HCT116 (cell line): ENCODE data around the gene RAVER2. TPM values are rescaled to one million over a fixed set of nuclear protein-coding genes. Genes with fewer than 3 reads are reported as not detected.

Source experiments
- ATAC-seq: fragments of 200-7000 bp; cut with Tn5 transposase; 2 replicates; pipeline ENCODE4 v1.9.1; 2020; ENCODE audit warnings: mild to moderate bottlenecking, moderate library complexity
- BruUV-seq: library from RNA; stranded (reverse); fragments of 400-500 nt; replicated peaks from 2 replicates; lab custom pipeline; 2021; lab: Mats Ljungman, UMichigan
- CTCF ChIA-PET: fragments of 300-600 bp; sonication (Branson Sonifier 250); formaldehyde crosslinking; loops from one replicate; lab custom pipeline; 2021; ENCODE audit warnings: antibody characterized with exemption; lab: Charles Lee
- POLR2A ChIA-PET: fragments of 300-600, 350-600 bp; sonication (Branson Sonifier 250); formaldehyde crosslinking; loops from one replicate; lab custom pipeline; 2021; ENCODE audit warnings: antibody characterized with exemption; lab: Charles Lee
- RAD21 ChIA-PET, 2 experiments: fragments of 300-600 bp; sonication (Branson Sonifier 250); formaldehyde crosslinking; loops; one replicate each; lab custom pipeline; 2023; ENCODE audit warnings: low total read pairs in 2 of 2; ENCODE audit not compliant: uncharacterized antibody in 2 of 2, unreplicated experiment in 2 of 2, low non-redundant PET in 1 of 2; lab: Charles Lee
- DNase-seq: peaks from one replicate; pipeline ENCODE4 v3.0.0-alpha.2; 2010; ENCODE audit warnings: low read depth, low spot score
- H2AFZ ChIP-seq: fragments of 200-600 bp; shearing (Covaris generic), sonication (generic); 2 replicates; pipeline ENCODE4 v1.6.1; 2017; ENCODE audit warnings: low read depth, mixed run types, mixed read lengths, antibody characterized with exemption, low read length; ENCODE audit not compliant: poor library complexity, severe bottlenecking
- H3K27ac ChIP-seq: 2 replicates; pipeline ENCODE4 v1.5.1; 2012; ENCODE audit warnings: low read depth, low read length
- H3K27me3 ChIP-seq: fragments of 200-600 bp; sonication (generic); 2 replicates; pipeline ENCODE4 v1.6.1; 2016; ENCODE audit warnings: mixed run types, low read length, mixed read lengths; ENCODE audit not compliant: insufficient read depth
- H3K36me3 ChIP-seq, 2 experiments: fragments of 200-500 bp in 1 of 2; fragments of 200-600 bp in 1 of 2; sonication (Bioruptor generic) in 1 of 2; sonication (generic) in 1 of 2; 2 replicates each; pipeline versions ENCODE4 v1.5.1 to v1.6.1; 2014 to 2016; ENCODE audit warnings: low read length in 2 of 2, inconsistent platforms in 1 of 2, mixed read lengths in 1 of 2, mixed run types in 1 of 2; ENCODE audit not compliant: insufficient read depth in 2 of 2, control insufficient read depth in 1 of 2
- H3K4me1 ChIP-seq, 2 experiments: fragments of 200-600 bp in 1 of 2; sonication (generic) in 1 of 2; 2 replicates each; pipeline versions ENCODE4 v1.5.1 to v1.6.1; 2012 to 2017; ENCODE audit warnings: low read length in 2 of 2, inconsistent platforms in 1 of 2, mild to moderate bottlenecking in 1 of 2, mixed read lengths in 1 of 2, mixed run types in 1 of 2, moderate library complexity in 1 of 2; ENCODE audit not compliant: insufficient read depth in 2 of 2, control insufficient read depth in 1 of 2
- H3K4me2 ChIP-seq: fragments of 200-600 bp; sonication (generic); 2 replicates; pipeline ENCODE4 v1.6.1; 2017; ENCODE audit warnings: mixed run types, low read length, mixed read lengths
- H3K4me3 ChIP-seq, 2 experiments: fragments of 200-600 bp in 1 of 2; sonication (generic) in 1 of 2; replicated peaks in 1 of 2; 2 replicates each; pipeline ENCODE4 v1.5.1; 2011 to 2016; ENCODE audit warnings: low read length in 2 of 2, control low read depth in 1 of 2, low read depth in 1 of 2, mild to moderate bottlenecking in 1 of 2, mixed read lengths in 1 of 2, mixed run types in 1 of 2
- H3K79me2 ChIP-seq: fragments of 200-600 bp; sonication (generic); 2 replicates; pipeline ENCODE4 v1.6.1; 2017; ENCODE audit warnings: mild to moderate bottlenecking, mixed run types, low read length, moderate library complexity, mixed read lengths; ENCODE audit not compliant: insufficient read depth
- H3K9ac ChIP-seq: fragments of 200-600 bp; sonication (generic); 2 replicates; pipeline ENCODE4 v1.6.1; 2016; ENCODE audit warnings: low read length, mixed read lengths
- H3K9me2 ChIP-seq: fragments of 200-600 bp; sonication (generic), shearing (Covaris generic); 2 replicates; pipeline ENCODE4 v1.6.1; 2017; ENCODE audit warnings: mixed run types, mild to moderate bottlenecking, moderate library complexity; ENCODE audit not compliant: insufficient read depth
- H3K9me3 ChIP-seq, 2 experiments: fragments of 200-500 bp in 1 of 2; fragments of 200-600 bp in 1 of 2; sonication (Bioruptor generic) in 1 of 2; sonication (generic) in 1 of 2; 2 replicates each; pipeline ENCODE4 v1.6.1; 2014 to 2017; ENCODE audit warnings: low read length in 2 of 2, mixed read lengths in 2 of 2, inconsistent platforms in 1 of 2, low read depth in 1 of 2, mild to moderate bottlenecking in 1 of 2, mixed run types in 1 of 2, moderate library complexity in 1 of 2; ENCODE audit not compliant: control insufficient read depth in 1 of 2, insufficient read depth in 1 of 2
- H4K20me1 ChIP-seq: fragments of 200-600 bp; sonication (generic), shearing (Covaris generic); 2 replicates; pipeline ENCODE4 v1.6.1; 2017; ENCODE audit warnings: mixed run types, mild to moderate bottlenecking, moderate library complexity; ENCODE audit not compliant: insufficient read depth
- CBX3 ChIP-seq: IDR thresholded peaks from 2 replicates; pipeline ENCODE4 v1.6.1; 2012; ENCODE audit warnings: low read depth
- EGR1 ChIP-seq: IDR thresholded peaks from 2 replicates; pipeline ENCODE4 v1.6.1; 2012; ENCODE audit warnings: low read depth
- JUND ChIP-seq: IDR thresholded peaks from 2 replicates; pipeline ENCODE4 v1.6.1; 2012
- TCF7L2 ChIP-seq: IDR thresholded peaks from 2 replicates; pipeline ENCODE4 v1.7.0; 2011; ENCODE audit warnings: borderline replicate concordance, inconsistent platforms; ENCODE audit not compliant: insufficient read depth, insufficient read length; ENCODE audit errors: extremely low read depth
- intact Hi-C: fragments of 100-400 bp; cut with micrococcal nuclease; formaldehyde crosslinking; loops from 2 replicates; pipeline ENCODE4 v1.10.0; 2022
- total RNA-seq: library from RNA; stranded (reverse); gene quantifications from one replicate; pipeline ENCODE4 v1.2.1, GENCODE V29; 2021; ENCODE audit not compliant: unreplicated experiment
- TF ChIP-seq, protein P1 (sequence below): IDR thresholded peaks from 2 replicates; pipeline ENCODE4 v1.6.1; 2012; ENCODE audit warnings: low read depth
- TF ChIP-seq, protein P2 (sequence below): IDR thresholded peaks from 2 replicates; pipeline ENCODE4 v1.6.1; 2012

The RAVER2 gene
- total RNA-seq, 1 experiment from 2014 or later, result 23.2 TPM

DNA sequence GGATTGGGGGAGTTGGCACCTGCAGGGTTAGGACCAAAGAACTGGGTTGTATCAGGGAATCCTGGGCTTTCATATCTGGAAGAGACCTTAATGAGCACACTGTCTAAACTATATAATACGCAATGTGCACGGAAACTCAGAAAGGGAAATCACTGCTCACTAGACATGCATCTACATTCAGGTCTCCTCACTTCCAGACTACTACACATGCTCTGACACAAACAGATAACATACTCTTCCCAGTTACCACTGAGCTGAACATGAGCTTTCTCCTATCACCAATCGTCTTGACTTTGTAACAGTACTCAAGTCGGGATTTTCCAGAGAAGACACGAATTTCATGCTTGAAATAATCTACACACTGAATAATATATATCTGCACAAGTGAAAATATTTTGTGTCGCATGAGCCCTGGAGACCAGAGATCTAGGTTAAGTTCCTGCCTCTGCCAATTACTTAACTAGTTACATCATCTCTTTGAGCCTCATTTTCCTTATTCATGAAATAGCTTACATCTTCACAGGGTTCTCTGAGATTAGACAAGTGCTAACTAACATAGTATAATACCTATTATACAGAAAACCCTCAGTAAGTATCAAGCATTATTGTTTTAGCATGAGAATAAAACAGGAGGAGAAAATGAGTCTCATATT is 120.4 kb downstream of the RAVER2 start:
- H3K27ac ChIP-seq, result no peak overlapping the region
- no peaks in the 10 kb centered on the region for H3K9me3 ChIP-seq
- POLR2A ChIA-PET, result no interaction called here
- H3K4me3 ChIP-seq, result no peak overlapping the region
- no peaks in the 10 kb centered on the region for H3K9me2 ChIP-seq
- intact Hi-C loops, result loop anchor here (10.0 kb wide), 1 partner anchor 100 kb away; the partner anchor contains the start of gene JAK1
- peaks cover 7 to 10% of the 10 kb centered on the region in 2 experiments; a peak in 3 of 4 replicates for H3K4me1 ChIP-seq
- no peak for ATAC-seq
- no peak overlapping the region for H3K4me2 ChIP-seq
- H2AFZ ChIP-seq, result no peak overlapping the region
- RAD21 ChIA-PET, result interaction anchor here in 1 of 2 experiments (0.6 kb wide), 1 partner anchor 104 kb away, joined by 4 read pairs; no protein-coding TSS in a partner anchor
- TF ChIP-seq, protein P1, sequence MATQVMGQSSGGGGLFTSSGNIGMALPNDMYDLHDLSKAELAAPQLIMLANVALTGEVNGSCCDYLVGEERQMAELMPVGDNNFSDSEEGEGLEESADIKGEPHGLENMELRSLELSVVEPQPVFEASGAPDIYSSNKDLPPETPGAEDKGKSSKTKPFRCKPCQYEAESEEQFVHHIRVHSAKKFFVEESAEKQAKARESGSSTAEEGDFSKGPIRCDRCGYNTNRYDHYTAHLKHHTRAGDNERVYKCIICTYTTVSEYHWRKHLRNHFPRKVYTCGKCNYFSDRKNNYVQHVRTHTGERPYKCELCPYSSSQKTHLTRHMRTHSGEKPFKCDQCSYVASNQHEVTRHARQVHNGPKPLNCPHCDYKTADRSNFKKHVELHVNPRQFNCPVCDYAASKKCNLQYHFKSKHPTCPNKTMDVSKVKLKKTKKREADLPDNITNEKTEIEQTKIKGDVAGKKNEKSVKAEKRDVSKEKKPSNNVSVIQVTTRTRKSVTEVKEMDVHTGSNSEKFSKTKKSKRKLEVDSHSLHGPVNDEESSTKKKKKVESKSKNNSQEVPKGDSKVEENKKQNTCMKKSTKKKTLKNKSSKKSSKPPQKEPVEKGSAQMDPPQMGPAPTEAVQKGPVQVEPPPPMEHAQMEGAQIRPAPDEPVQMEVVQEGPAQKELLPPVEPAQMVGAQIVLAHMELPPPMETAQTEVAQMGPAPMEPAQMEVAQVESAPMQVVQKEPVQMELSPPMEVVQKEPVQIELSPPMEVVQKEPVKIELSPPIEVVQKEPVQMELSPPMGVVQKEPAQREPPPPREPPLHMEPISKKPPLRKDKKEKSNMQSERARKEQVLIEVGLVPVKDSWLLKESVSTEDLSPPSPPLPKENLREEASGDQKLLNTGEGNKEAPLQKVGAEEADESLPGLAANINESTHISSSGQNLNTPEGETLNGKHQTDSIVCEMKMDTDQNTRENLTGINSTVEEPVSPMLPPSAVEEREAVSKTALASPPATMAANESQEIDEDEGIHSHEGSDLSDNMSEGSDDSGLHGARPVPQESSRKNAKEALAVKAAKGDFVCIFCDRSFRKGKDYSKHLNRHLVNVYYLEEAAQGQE, result no peak
- TF ChIP-seq EGR1 (no peak), JUND (no peak), TCF7L2 (no peak), CBX3 (no peak)
- TF ChIP-seq, protein P2, sequence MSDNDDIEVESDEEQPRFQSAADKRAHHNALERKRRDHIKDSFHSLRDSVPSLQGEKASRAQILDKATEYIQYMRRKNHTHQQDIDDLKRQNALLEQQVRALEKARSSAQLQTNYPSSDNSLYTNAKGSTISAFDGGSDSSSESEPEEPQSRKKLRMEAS, result no peak
- no peaks in the 10 kb centered on the region for H4K20me1 ChIP-seq
- no peaks in the 10 kb centered on the region for H3K27me3 ChIP-seq
- H3K79me2 ChIP-seq, result no peaks in the 10 kb centered on the region
- no peaks in the 10 kb centered on the region; a peak in 1 of 4 replicates for H3K36me3 ChIP-seq
- no peak overlapping the region for H3K9ac ChIP-seq
- no TSS peak for BruUV-seq
- no peak for DNase-seq
- CTCF ChIA-PET, result no interaction called here
